ENCODE measurements around the gene KPNA2. TPM values are rescaled to one million over a fixed set of nuclear protein-coding genes. Genes with fewer than 3 reads are reported as not detected.

KPNA2 gene
- polyA plus RNA-seq, 1 donor from 2014 or later, result 81.2 TPM

DNA sequence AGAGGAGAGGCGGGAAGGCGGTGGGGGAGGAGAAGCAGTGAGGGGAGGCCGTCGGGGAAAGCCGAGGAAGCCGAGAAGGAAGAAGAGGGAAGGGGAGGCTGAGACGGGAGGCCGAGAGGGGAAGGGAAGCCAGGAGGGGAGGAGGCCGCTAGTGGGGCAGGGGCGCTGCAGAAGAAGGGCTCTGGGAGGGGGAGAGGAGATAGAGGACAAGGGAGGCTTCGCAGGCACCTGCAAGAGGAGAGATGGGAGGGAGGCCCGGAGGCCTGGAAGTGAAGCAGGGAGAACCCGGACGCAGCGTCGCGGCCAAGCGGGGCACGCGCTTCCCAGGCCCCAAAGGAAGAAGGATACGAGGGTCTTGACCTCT is 41.6 kb upstream of the KPNA2 start:
- TF ChIP-seq, protein P1, sequence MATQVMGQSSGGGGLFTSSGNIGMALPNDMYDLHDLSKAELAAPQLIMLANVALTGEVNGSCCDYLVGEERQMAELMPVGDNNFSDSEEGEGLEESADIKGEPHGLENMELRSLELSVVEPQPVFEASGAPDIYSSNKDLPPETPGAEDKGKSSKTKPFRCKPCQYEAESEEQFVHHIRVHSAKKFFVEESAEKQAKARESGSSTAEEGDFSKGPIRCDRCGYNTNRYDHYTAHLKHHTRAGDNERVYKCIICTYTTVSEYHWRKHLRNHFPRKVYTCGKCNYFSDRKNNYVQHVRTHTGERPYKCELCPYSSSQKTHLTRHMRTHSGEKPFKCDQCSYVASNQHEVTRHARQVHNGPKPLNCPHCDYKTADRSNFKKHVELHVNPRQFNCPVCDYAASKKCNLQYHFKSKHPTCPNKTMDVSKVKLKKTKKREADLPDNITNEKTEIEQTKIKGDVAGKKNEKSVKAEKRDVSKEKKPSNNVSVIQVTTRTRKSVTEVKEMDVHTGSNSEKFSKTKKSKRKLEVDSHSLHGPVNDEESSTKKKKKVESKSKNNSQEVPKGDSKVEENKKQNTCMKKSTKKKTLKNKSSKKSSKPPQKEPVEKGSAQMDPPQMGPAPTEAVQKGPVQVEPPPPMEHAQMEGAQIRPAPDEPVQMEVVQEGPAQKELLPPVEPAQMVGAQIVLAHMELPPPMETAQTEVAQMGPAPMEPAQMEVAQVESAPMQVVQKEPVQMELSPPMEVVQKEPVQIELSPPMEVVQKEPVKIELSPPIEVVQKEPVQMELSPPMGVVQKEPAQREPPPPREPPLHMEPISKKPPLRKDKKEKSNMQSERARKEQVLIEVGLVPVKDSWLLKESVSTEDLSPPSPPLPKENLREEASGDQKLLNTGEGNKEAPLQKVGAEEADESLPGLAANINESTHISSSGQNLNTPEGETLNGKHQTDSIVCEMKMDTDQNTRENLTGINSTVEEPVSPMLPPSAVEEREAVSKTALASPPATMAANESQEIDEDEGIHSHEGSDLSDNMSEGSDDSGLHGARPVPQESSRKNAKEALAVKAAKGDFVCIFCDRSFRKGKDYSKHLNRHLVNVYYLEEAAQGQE (IDR thresholded peaks at IDR 0.05; ENCODE audit: borderline replicate concordance), result peak; percentile 38
- TF ChIP-seq EZH2 (IDR thresholded peaks at IDR 0.05; ENCODE audit: borderline replicate concordance, insufficient read depth, low read length, poor library complexity, severe bottlenecking) (no peak), RAD21 (conservative IDR thresholded peaks at IDR 0.05) (no peak), MXI1 (conservative IDR thresholded peaks at IDR 0.05; ENCODE audit: poor library complexity, severe bottlenecking) (peak; percentile 32), POLR2AphosphoS5 (IDR thresholded peaks at IDR 0.05) (no peak), SMC3 (conservative IDR thresholded peaks at IDR 0.05; ENCODE audit: poor library complexity) (no peak), TAF1 (IDR thresholded peaks at IDR 0.05; ENCODE audit: low read depth) (no peak), EP300 (conservative IDR thresholded peaks at IDR 0.05; ENCODE audit: poor library complexity, severe bottlenecking) (no peak)
- TF ChIP-seq, protein P2, sequence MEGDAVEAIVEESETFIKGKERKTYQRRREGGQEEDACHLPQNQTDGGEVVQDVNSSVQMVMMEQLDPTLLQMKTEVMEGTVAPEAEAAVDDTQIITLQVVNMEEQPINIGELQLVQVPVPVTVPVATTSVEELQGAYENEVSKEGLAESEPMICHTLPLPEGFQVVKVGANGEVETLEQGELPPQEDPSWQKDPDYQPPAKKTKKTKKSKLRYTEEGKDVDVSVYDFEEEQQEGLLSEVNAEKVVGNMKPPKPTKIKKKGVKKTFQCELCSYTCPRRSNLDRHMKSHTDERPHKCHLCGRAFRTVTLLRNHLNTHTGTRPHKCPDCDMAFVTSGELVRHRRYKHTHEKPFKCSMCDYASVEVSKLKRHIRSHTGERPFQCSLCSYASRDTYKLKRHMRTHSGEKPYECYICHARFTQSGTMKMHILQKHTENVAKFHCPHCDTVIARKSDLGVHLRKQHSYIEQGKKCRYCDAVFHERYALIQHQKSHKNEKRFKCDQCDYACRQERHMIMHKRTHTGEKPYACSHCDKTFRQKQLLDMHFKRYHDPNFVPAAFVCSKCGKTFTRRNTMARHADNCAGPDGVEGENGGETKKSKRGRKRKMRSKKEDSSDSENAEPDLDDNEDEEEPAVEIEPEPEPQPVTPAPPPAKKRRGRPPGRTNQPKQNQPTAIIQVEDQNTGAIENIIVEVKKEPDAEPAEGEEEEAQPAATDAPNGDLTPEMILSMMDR (IDR thresholded peaks at IDR 0.05; ENCODE audit: poor library complexity, severe bottlenecking), result no peak
- H3K27ac ChIP-seq (ENCODE audit: low read length), result peak overlapping the region; percentile 84
- H3K27me3 ChIP-seq (ENCODE audit: insufficient read depth, low read depth, low read length), result peaks cover 22% of the 10 kb centered on the region

DNA sequence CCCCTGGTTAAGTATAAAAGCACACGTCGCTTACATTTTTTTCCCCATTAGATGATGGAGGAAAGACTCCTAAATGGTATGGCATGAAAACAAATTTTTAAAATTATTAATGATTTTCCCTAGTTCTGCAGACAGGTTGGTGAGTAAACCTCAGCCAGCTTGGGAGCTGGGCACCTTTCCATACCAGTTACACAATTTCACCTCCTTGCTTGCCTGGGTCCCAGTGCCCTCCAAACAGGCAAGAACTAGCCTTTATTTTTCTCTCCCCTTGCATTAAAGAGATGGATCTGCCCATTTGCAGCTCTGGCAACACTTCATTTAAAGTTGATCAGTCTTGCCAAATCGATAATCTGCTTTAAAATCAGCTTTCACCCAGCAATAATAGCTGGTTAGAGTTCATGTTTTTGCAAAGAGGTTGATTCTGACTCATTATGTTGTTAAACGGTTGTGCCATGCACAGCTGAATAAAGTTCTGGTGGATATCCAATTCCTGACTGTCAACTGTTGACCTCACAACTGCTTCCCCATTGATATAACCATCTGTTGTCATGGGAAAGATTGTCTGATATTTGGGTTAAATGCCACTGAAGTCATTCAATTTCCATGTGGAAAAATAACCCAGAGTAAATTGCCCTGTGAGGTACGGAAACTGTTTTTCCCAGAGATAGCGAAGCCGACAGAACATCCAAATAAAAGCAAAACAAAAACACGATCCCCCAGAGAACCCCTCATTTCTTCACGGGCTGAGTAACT is 40.5 kb upstream of the KPNA2 start:
- Histone ChIP-seq H3K9me2 (ENCODE audit: insufficient read depth, low read length) (no peaks in the 10 kb centered on the region), H3F3A (ENCODE audit: insufficient read depth, low read length, poor library complexity, severe bottlenecking) (peaks cover 5% of the 10 kb centered on the region), H2AFZ (ENCODE audit: low read depth, low read length) (no peak overlapping the region), H3K36me3 (ENCODE audit: insufficient read depth, low read length) (no peaks in the 10 kb centered on the region), H3K4me2 (ENCODE audit: low read length) (peak overlapping the region; percentile 41), H3K9ac (ENCODE audit: low read length) (no peak overlapping the region), H3K9me3 (ENCODE audit: low read length) (no peaks in the 10 kb centered on the region), H4K20me1 (ENCODE audit: insufficient read depth) (no peaks in the 10 kb centered on the region), H3K4me3 (ENCODE audit: low read length) (peak overlapping the region; percentile 61), H3K27ac (ENCODE audit: low read length) (no peak overlapping the region), H3K79me2 (replicated peaks; ENCODE audit: insufficient read depth, low read length) (no peaks in the 10 kb centered on the region), H3K27me3 (ENCODE audit: insufficient read depth, low read depth, low read length) (peaks cover 22% of the 10 kb centered on the region)
- TF ChIP-seq POLR2AphosphoS5 (IDR thresholded peaks at IDR 0.05) (no peak), TAF1 (IDR thresholded peaks at IDR 0.05; ENCODE audit: low read depth) (no peak), EP300 (conservative IDR thresholded peaks at IDR 0.05; ENCODE audit: poor library complexity, severe bottlenecking) (no peak), MXI1 (conservative IDR thresholded peaks at IDR 0.05; ENCODE audit: poor library complexity, severe bottlenecking) (no peak), RAD21 (conservative IDR thresholded peaks at IDR 0.05) (no peak), SMC3 (conservative IDR thresholded peaks at IDR 0.05; ENCODE audit: poor library complexity) (no peak)
- TF ChIP-seq, protein P1 (IDR thresholded peaks at IDR 0.05; ENCODE audit: borderline replicate concordance), result no peak
- TF ChIP-seq, protein P2 (IDR thresholded peaks at IDR 0.05; ENCODE audit: poor library complexity, severe bottlenecking), result no peak

More for the DNA sequence above, 41.6 kb upstream of the KPNA2 start:
- Histone ChIP-seq H3K79me2 (replicated peaks; ENCODE audit: insufficient read depth, low read length) (no peaks in the 10 kb centered on the region), H3K4me3 (ENCODE audit: low read length) (peak overlapping the region; percentile 70), H3F3A (ENCODE audit: insufficient read depth, low read length, poor library complexity, severe bottlenecking) (peaks cover 5% of the 10 kb centered on the region), H3K4me2 (ENCODE audit: low read length) (no peak overlapping the region), H3K36me3 (ENCODE audit: insufficient read depth, low read length) (no peaks in the 10 kb centered on the region), H3K9ac (ENCODE audit: low read length) (peak overlapping the region; percentile 80), H2AFZ (ENCODE audit: low read depth, low read length) (peak overlapping the region; percentile 71), H3K9me2 (ENCODE audit: insufficient read depth, low read length) (no peaks in the 10 kb centered on the region), H4K20me1 (ENCODE audit: insufficient read depth) (no peaks in the 10 kb centered on the region), H3K9me3 (ENCODE audit: low read length) (no peaks in the 10 kb centered on the region)
